Measurements from ENCODE around the gene ENTPD6.

DNA sequence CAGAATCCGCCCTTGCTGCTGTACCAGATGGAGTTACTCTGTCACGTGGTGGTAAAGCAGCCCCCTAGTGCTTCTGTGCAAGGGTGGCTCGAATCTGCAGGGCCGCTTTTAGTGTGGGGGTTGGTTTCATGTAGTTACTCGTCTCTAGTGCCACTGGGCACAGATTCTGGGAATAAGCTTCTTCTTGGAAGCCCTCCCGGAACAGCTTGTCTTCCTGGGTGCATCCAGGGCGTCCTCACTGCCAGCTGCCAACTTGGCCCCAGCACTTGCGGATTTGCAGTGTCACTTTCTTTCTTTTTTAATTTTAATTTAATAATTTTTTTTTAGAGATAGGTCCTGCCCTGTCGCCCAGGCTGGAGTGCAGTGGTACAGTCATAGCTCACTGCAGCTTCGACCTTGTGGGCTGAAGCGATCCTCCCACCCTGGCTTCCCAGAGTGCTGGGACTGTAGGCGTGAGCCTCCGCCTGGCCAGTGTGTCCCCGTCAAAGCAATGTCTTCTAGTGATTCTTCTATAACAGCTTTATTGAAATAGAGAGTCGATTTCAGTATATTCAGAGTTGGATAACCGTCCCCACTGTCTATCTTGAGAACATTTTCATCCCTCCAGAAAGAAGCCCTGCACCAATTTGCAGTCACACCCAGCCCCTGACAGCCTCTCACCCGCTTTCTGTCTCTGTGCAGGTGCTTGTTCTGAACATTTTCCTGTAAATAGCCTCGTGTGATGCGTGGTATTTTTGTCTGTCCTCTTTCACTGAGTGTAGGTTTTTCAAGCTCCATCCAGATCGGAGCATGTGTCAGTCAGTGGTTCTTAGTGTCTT lies 78.2 kb downstream of the ENTPD6 start:
- TF ChIP-seq, protein P1, sequence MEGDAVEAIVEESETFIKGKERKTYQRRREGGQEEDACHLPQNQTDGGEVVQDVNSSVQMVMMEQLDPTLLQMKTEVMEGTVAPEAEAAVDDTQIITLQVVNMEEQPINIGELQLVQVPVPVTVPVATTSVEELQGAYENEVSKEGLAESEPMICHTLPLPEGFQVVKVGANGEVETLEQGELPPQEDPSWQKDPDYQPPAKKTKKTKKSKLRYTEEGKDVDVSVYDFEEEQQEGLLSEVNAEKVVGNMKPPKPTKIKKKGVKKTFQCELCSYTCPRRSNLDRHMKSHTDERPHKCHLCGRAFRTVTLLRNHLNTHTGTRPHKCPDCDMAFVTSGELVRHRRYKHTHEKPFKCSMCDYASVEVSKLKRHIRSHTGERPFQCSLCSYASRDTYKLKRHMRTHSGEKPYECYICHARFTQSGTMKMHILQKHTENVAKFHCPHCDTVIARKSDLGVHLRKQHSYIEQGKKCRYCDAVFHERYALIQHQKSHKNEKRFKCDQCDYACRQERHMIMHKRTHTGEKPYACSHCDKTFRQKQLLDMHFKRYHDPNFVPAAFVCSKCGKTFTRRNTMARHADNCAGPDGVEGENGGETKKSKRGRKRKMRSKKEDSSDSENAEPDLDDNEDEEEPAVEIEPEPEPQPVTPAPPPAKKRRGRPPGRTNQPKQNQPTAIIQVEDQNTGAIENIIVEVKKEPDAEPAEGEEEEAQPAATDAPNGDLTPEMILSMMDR (IDR thresholded peaks at IDR 0.05; ENCODE audit: low read depth, low read length, poor library complexity, severe bottlenecking): no peak
- no peak for TF ChIP-seq EZH2phosphoT487 (IDR thresholded peaks at IDR 0.05; ENCODE audit: borderline replicate concordance, low read length)

Data from DOHH2 (cell line).